Eye (tissue), 1 donor: ENCODE measurements around the gene NCKAP5.
"Not testable (repeated sequence)": the region's sequence is repeated elsewhere in the genome, so short reads cannot be mapped to it uniquely, and the experiment has no call there.

Experiments
- DNase-seq: peaks from one replicate; pipeline ENCODE4 v3.0.0-alpha.2; 2015

NCKAP5 gene

DNA sequence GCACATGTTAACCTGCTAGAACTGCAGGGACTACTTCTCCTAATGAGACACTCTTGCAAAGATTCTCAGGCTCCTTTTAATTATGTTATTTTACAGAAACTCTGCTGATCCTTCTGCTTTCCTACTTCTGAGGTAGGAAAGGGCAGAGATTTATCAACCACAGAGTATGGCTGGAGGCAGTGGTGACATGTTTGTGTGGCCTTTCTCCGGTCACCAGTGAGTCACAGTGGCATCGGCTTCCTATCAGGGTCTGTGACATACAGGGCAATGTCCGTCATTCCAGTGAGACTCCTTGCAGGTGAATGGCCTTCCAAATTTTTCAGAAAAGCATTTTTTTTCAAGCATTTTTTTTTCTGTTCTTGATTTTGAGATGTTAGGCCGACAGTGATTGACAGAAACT lies 717.6 kb downstream of the NCKAP5 start:
- no peak for DNase-seq

DNA sequence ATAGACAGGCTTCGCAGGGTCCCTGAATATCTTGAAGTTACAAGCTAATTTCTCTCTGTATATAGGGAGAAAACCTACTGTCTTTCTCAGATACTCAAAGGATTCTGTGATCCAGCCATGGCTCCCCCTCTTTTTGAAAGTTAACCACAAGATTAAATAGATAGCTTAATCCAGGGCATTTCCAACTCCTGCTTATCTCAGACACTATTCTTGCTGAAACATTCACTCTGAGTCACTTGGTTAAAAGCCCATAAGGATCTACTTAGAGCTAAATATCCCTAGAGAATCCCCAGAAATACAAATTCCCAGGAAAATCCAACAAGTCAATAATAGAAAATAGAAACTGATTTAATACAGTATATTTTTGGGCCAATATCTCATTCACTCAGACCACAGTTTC lies 719.1 kb downstream of the NCKAP5 start:
- DNase-seq, result no peak

DNA sequence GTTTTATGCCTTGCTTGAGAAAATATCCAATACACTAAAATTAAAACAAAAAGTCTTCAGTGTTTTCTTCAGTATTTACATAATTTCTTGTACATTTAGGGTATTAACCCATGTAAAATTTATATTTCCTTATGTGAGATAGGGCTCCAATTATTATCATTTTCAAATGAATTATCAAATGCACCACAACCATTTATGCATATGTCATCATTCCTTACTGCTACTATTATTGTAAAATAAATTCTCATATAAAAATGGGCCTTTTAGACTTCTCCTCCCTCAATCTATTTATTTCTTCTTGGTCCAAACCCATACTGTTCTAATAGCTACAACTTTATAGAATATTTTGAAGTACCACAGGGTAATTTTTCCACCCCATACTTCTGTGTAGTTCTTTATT lies 722.9 kb downstream of the NCKAP5 start:
- DNase-seq, result no peak

- no peak for DNase-seq
These were observed 723.7 kb downstream of the NCKAP5 start for GRCh38 chr2:132844585-132844984.

GRCh38 chr2:132837769-132838168 lies 730.5 kb downstream of the NCKAP5 start:
- no peak for DNase-seq

GRCh38 chr2:132830321-132830827 lies 737.9 kb downstream of the NCKAP5 start:
- peak; percentile 28 for DNase-seq

DNA sequence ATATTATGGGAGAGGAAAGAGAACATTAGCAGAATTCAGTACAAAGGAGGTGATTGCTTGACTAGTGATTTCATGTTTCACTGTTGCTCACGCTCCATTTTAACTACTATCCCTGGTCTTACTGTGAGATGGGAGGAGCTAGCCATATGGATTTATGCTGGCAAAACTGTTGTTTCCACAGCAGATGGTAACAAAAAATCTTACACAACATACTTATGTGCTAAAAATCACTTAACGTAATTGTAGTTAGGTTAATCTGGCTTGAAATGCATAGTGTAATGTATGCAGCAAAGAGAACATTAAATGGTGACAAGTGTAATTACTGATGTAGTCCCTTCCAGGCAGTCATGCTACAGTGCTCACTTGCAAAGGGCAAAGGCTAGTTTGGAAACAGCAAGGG lies 742.7 kb downstream of the NCKAP5 start:
- no peak for DNase-seq

GRCh38 chr2:132824716-132825115 lies 743.5 kb downstream of the NCKAP5 start:
- no peak for DNase-seq

GRCh38 chr2:132816234-132816633 lies 752.0 kb downstream of the NCKAP5 start:
- no peak for DNase-seq

DNA sequence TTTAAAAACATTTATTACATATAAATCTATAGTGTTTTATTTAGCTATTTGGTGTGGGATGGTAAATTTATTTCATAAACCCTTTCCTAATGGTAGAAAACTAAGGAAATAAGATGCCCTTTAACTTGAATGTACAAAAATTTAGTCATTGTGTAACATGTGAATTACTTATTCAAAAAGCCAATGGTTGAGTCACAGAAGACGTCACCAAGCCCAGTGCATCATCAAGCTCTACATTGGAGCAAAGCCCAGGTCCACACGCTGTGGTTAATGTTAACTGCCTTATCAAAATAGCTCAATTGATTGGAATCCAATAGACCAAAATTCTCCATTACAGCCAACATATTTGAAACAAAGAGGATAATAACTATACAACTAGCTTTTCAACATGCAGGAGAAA lies 752.7 kb downstream of the NCKAP5 start:
- DNase-seq, result no peak

- no peak for DNase-seq
These were observed 753.6 kb downstream of the NCKAP5 start for GRCh38 chr2:132814651-132815050.

GRCh38 chr2:132813422-132813821 lies 754.8 kb downstream of the NCKAP5 start:
- DNase-seq, result peak; percentile 33

DNA sequence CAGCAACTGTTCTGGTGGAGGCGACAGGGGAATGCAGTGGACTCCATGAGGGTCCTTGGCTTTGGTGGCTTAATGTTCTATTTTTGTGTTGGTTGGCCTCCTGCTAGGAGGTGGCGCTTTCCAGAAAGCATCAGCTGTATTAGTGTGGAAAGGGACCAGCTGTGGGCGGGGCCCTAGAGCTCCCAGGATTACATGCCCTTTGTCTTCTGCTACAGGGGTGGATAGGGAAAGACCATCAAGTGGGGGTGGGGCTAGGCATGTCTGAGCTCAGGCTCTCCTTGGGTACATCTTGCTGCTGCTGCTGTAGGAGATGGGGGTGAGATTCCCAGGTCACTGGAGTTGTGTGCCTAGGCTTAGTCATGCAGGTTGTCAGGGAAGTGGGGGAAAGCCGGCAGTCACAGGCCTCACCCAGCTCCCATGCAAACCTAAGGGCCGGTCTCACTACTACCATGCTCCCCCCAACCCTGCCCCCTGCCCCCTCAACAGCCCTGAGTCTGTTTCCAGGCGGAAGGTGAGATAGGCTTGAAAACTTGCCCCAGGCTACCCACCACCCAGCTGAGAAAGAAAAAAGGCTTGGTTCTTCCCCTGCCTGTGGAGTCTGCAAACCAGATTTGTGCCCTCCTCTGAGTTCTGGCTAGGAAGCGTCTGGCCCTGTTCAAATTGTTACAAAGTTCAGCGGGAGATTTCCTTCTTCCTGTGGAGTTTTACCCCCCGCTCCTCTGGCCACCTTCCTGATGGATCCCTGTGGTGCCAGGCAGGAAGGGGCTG lies 756.9 kb downstream of the NCKAP5 start:
- DNase-seq, result no peak

- not testable (repeated sequence) for DNase-seq
These were observed 758.3 kb downstream of the NCKAP5 start for GRCh38 chr2:132809962-132810361.

DNA sequence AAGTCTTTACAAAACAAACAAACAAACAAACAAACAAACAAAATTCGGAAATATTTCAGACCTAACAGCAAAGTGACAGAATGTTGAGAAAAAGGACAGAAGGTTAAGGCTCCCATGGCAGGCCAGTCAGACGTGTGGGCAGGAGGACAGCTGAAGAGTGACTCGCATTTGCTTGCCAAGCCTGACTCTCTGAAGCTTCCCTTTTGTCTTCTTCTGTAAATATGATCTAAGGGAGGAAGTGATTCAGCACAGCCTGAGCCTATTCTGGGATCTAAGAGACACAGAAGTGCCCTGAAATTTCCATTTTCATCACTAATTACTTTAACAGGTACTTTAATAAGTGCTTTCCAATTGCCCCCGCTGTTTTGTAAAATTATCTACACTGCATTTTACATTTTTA lies 764.2 kb downstream of the NCKAP5 start:
- DNase-seq, result no peak

DNA sequence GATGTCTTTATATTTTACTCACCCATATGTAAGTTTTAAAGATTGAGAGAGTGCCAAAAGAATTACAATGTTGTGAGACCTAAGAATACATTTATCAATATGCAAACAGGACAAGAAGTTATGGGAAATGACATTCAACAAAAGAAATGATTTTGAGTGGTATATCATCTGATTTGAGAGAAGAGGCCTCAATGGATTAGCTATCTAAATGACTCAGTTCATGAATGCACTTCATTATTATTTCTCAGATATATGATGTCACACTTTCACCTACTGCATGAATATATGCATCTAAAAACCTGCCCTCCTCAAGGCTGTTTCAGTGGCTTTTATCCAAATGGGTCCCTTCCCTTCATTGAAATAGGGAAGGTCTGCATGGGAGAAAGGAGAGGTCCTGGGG lies 769.9 kb downstream of the NCKAP5 start:
- no peak for DNase-seq

DNA sequence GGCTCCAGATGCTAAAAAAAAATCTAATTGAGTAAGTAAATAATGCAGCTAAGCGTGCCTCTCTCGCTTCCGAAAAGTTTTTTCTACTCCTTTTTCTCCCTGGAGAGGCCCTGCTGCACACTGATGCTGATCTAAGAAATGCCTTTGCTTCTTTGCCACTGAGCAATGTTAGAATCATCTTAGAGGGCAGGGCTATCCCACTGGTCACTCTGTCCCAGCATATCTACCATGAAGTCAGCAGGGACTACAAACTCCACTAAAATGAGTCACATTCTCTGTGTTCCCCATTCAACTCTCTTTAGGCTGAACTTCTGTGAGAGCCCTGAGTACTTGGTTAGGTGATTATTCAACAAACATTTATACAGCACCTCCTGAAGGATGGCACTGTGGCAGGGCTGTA lies 770.7 kb downstream of the NCKAP5 start:
- DNase-seq, result no peak

DNA sequence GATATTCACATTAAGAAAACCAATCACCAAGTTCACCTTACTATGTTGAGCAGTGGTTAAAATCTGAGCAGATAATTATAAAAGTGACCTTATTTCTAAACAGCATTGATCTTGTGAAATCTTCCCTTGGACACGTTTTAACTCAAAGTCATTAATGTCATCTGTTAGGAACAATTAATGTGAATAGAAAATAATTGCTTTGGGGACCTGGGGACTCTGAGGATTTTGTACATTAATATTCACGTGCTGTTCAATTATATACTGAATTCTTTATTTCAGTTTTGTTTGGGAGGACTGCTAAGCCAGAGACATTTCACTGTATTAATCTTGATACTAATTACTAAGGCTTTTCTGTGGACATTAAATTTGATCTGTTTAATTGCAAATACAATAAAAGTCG lies 771.2 kb downstream of the NCKAP5 start:
- DNase-seq, result no peak

DNA sequence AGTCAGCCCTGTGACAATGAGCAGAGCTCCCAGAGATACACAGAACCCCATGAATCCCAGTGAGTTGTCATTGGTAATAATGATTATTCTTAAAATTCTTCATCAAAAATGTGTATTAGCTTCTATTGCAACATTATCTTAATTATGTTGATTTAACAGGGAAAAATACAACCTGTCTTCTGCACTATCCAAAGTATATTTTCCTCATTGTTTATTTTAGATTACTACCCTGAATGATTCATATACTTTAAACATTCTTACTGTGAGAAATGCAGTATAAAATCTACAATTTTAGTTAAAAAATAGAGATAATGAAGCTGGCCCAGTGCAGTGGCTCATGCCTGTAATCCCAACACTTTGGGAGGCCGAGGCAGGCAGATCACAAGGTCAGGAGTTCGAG lies 773.0 kb downstream of the NCKAP5 start:
- DNase-seq, result no peak

GRCh38 chr2:132793532-132793931 lies 774.7 kb downstream of the NCKAP5 start:
- no peak for DNase-seq

GRCh38 chr2:132790207-132790785 lies 778.0 kb downstream of the NCKAP5 start:
- no peak for DNase-seq

- no peak for DNase-seq
These were observed 779.2 kb downstream of the NCKAP5 start for GRCh38 chr2:132789066-132789465.

- no peak for DNase-seq
These were observed 779.9 kb downstream of the NCKAP5 start for GRCh38 chr2:132788310-132788838.

DNA sequence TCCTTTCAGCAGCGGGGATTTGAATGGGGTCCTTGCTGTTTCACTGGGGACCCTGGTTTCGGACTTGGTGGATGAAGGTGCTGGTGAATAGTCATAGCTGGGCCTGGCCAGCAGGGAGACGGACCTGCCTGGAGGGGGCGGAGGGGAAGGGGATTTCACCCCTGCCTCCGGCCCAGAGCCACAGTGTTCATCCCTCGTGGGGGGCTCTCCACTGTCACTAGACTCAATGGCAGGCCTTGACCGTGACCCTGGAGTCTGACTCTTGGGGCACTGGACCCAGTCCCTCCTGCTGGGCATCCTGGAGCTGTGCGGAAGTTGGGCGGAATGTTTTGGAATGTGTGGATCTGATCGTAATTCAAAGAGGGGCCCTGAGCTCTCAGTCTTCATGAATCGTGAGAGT lies 784.4 kb downstream of the NCKAP5 start:
- DNase-seq, result no peak
